ENCODE measurements around the gene KRTAP3-3. TPM values are rescaled to one million over a fixed set of nuclear protein-coding genes. Genes with fewer than 3 reads are reported as not detected.
"Not testable (repeated sequence)": the region's sequence is repeated elsewhere in the genome, so short reads cannot be mapped to it uniquely, and the experiment has no call there.

Gene KRTAP3-3
- total RNA-seq = not detected

- no peak for DNase-seq (ENCODE audit: low spot score in 2 of 2)
- no peak for FAIRE-seq
Observed at GRCh38 chr17:40993839-40994238, at the start of gene KRTAP3-3. Gene KRTAP3-3 (minus strand): TSS chr17:40994164. CDS start chr17:40994097, 67 bp downstream.

GRCh38 chr17:41042953-41043352 lies 49.0 kb upstream of the KRTAP3-3 start:
- no peak for DNase-seq (ENCODE audit: low spot score in 2 of 2)
- FAIRE-seq = no peak

- FAIRE-seq; DNase-seq (ENCODE audit: low spot score in 2 of 2): not testable (repeated sequence)
Observed at GRCh38 chr17:41040783-41041571, 47.0 kb upstream of the KRTAP3-3 start, which contains the start of gene KRTAP1-1. Gene KRTAP1-1 (minus strand): TSS chr17:41041450. CDS start chr17:41041397, 53 bp downstream.

DNA sequence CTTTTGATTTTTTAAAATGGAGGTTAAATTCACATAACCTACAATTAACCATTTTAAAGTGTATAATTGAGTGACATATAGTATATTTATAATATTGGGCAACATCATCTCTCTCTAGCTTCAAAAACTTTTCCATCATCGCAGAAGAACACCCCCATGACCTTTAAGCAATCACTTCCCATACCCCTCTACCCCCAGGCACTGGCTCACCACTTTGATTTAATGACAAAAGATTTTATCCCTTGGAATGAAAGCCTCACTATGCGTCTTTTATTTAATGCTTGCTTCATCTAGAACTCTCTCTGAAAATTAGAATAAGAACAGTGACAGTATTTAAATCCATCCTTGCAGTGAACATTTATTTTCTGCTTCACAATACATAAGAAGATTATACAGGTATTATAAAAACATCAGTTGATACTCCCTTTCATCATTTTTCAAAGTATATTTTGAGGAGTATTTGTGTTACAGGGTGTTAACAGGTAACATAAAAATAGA lies 43.9 kb upstream of the KRTAP3-3 start:
- FAIRE-seq = no peak
- no peak for DNase-seq (ENCODE audit: low spot score in 2 of 2)

DNA sequence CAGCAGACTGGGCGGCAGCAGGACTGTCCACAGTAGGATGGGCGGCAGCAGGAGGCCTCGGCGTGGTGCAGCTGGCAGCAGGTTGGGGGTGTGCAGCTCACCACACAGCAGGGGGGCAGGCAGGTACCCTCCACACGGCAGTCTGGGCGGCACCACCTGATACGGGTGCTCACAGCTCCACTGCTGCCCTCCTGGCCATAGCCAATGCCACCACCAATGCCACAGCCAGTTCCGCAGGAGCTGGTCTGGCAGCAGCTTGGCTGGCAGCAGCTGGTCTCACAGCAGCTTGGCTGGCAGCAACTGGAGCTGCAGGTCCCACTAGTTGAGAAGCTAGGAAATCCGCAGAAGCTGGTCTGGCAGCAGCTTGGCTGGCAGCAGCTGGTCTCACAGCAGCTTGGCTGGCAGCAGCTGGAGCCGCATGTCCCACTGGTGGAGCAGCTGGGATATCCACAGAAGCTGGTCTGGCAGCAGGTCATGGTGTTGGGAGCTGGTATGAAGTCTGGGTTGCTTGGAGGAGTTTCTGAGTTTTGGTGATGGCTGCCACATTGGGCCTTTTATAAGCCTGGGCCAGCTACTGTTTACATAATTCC lies 40.5 kb upstream of the KRTAP3-3 start, which contains the start of gene KRTAP1-3:
Gene KRTAP1-3 (minus strand): TSS at position 529 of the 590 bp plus-strand sequence. CDS start 53 bp downstream, at position 476.
- DNase-seq (ENCODE audit: low spot score in 2 of 2); FAIRE-seq: not testable (repeated sequence)

GRCh38 chr17:41029633-41030245 lies 35.8 kb upstream of the KRTAP3-3 start, which contains the start of gene KRTAP1-4:
Gene KRTAP1-4 (minus strand): TSS chr17:41030195. CDS start chr17:41030078, 117 bp downstream.
- DNase-seq (ENCODE audit: low spot score in 2 of 2) (no peak), FAIRE-seq (no peak)

DNA sequence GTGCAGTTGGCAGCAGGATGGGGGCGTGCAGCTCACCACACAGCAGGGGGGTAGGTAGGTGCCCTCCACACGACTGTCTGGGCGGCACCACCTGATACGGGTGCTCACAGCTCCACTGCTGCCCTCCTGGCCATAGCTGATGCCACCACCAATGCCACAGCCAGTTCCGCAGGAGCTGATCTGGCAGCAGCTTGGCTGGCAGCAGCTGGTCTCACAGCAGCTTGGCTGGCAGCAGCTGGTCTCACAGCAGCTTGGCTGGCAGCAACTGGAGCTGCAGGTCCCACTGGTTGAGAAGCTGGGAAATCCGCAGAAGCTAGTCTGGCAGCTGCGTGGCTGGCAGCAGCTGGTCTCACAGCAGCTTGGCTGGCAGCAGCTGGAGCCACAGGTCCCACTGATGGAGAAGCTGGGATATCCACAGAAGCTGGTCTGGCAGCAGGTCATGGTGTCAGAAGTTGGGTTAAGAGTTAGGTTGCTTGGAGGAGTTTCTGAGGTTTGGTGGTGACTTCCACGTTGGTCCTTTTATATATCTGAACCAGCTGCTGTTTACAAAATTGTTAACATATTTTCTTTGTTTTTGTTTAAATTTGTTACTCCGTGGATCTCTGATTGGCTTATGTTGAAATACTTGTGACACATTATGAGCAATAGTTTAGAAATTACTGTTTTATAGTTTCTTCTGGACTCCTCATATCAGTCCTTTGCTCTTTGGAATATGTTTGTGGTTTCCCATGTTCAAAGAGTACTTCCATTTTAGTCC lies 32.9 kb upstream of the KRTAP3-3 start, which contains the start of gene KRTAP1-5:
Gene KRTAP1-5 (minus strand): TSS at position 494 of the 757 bp plus-strand sequence. CDS start 53 bp downstream, at position 441.
- no peak for FAIRE-seq

GRCh38 chr17:41024697-41025096 lies 30.7 kb upstream of the KRTAP3-3 start:
- FAIRE-seq (no peak), DNase-seq (ENCODE audit: low spot score in 2 of 2) (no peak)

More for the DNA sequence above, 32.9 kb upstream of the KRTAP3-3 start, which contains the start of gene KRTAP1-5:
- no peak for DNase-seq (ENCODE audit: low spot score in 2 of 2)

- FAIRE-seq (no peak), DNase-seq (ENCODE audit: low spot score in 2 of 2) (no peak)
Observed at GRCh38 chr17:41020336-41020735, 26.4 kb upstream of the KRTAP3-3 start.

DNA sequence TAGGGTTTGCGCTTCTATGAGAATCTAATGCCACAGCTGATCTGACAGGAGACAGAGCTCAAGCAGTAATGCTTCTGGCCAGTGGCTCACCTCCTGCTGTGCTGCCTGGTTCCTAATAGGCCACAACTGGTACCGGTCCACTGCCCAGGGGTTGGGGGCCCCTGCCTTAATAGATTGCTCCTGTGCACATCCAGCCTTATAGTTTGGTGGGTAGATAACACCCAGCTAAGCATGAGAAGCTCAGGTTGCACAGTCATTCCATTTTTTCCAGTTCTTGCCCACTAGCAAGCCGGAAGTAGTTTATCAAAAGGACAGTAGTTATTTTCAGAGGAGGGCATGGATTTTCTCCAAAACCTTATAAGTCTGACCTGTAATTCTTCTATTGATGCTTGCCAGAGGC lies 25.5 kb upstream of the KRTAP3-3 start:
- DNase-seq (ENCODE audit: low spot score in 2 of 2) = no peak
- FAIRE-seq = no peak

- DNase-seq (ENCODE audit: low spot score in 2 of 2) (no peak), FAIRE-seq (no peak)
Observed at GRCh38 chr17:41018541-41018940, 24.6 kb upstream of the KRTAP3-3 start.

GRCh38 chr17:41016578-41017215 lies 22.7 kb upstream of the KRTAP3-3 start:
- DNase-seq (ENCODE audit: low spot score in 2 of 2) (no peak), FAIRE-seq (no peak)

GRCh38 chr17:41015454-41015853 lies 21.5 kb upstream of the KRTAP3-3 start:
- FAIRE-seq = no peak
- no peak for DNase-seq (ENCODE audit: low spot score in 2 of 2)

DNA sequence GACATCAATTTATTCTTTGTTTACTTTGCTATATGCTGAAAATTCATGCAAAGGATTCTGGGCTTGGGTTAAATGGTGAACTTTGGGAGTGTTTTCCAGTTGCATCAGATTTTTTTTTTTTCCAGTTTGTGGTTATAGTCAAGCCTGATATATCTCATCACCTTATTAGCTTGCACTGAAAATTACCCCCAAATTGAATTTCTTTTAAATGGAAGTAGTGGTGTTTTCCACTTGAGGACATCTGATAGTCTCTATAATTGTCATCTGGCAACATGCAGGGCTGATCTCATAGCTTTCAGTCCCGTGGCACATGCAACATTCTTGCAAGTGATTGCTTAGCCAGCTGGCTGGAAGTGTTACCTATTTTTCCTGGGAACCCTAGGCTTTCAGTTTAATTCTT lies 19.6 kb upstream of the KRTAP3-3 start:
- DNase-seq (ENCODE audit: low spot score in 2 of 2) = no peak
- no peak for FAIRE-seq

GRCh38 chr17:41013181-41013580 lies 19.2 kb upstream of the KRTAP3-3 start:
- no peak for DNase-seq (ENCODE audit: low spot score in 2 of 2)
- FAIRE-seq = no peak

- DNase-seq (ENCODE audit: low spot score in 2 of 2) = no peak
- FAIRE-seq = no peak
Observed at GRCh38 chr17:41012326-41013120, 18.6 kb upstream of the KRTAP3-3 start.

DNA sequence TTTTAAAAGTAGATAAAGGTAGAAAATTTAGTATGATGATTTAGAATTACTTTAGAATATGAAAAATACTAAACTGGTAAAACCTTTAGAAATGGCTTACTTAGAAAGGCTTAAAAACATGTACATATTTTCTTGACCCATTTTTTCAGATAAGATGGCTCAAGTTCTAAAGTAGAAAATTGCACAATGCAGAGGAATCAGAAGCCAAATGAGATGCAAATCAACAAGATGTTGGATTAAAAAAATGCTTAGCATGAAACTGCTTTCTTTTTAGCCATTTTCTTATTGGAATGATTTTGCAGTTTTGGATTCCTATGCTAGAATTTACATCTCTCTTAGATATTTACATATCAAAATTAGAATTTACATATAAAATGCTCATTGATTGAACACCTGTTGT lies 16.5 kb upstream of the KRTAP3-3 start:
- FAIRE-seq = no peak
- no peak for DNase-seq (ENCODE audit: low spot score in 2 of 2)

DNA sequence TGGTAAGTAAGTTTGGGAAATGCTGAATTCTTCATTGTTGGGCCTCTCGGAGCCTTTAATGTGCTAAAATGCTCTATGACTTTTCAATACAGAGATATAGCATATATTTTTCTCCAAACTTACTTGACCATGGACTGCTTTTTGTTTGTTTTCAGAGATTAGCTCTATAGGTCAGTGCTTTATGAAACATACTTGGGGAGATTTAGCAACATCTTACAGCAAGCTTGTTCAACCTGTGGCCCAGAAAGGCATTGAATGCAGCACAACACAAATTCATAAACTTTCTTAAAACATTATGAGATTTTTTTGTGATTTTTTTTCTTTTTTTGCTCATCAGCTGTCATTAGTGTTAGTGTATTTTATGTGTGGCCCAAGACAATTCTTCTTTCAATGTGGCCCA lies 16.0 kb upstream of the KRTAP3-3 start:
- no peak for FAIRE-seq
- no peak for DNase-seq (ENCODE audit: low spot score in 2 of 2)

DNA sequence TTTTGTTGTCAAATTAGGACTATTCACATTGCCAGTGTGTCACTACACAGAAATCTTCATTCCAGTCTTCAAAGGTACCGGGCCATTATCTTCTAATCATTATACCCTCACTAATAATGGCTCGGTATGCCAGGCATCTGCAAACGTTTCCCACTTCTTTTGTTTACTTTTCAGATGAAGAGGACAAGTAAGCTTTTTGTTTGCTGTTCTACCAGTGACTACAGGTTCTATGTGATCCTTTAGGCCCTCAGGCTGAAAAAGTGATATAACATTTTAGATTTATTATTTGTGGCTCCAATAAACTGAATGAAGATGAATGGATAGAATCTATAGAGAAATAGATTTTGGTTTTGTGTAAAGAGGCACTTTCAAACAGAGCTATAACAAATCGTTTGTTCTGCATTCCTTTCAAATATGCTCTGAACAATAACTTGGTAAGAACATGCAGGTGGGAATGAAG lies 15.4 kb upstream of the KRTAP3-3 start:
- no peak for FAIRE-seq

More for the DNA sequence above, 15.4 kb upstream of the KRTAP3-3 start:
- DNase-seq (ENCODE audit: low spot score in 2 of 2) = no peak
